ENCODE data around the gene PRKCE. TPM values are rescaled to one million over a fixed set of nuclear protein-coding genes. Genes with fewer than 3 reads are reported as not detected.

The PRKCE gene
- total RNA-seq, 4 donors from 2014 or later, result 5.9 to 21.2 (median 18.5) TPM

- Histone ChIP-seq H3K27ac (peak overlapping the region; percentile 14 to 74 (median 70)), H3K4me1 (peaks cover 7 to 80% (median 28%) of the 10 kb centered on the region in 3 donors)
- WGBS, 2 donors (ENCODE audit: low coverage in 1 of 2), result 57 to 62% methylated on average over 7 of the region's 7 CpGs
These were observed 312.3 kb downstream of the PRKCE start for GRCh38 chr2:45963816-45964215.

GRCh38 chr2:45964223-45964841 lies 312.9 kb downstream of the PRKCE start:
- Histone ChIP-seq H3K36me3 (no peaks in the 10 kb centered on the region), H3K4me1 (peaks cover 7 to 80% (median 28%) of the 10 kb centered on the region in 3 donors), H3K4me3 (no peak overlapping the region), H3K27me3 (no peaks in the 10 kb centered on the region), H3K9me3 (no peaks in the 10 kb centered on the region), H3K27ac (peak overlapping the region; percentile 14 to 74 (median 70))
- peak; percentile 85 for TF ChIP-seq POLR2AphosphoS5 (IDR thresholded peaks at IDR 0.05)
- TF ChIP-seq POLR2A (IDR thresholded peaks at IDR 0.05), result no peak
- WGBS, 2 donors (ENCODE audit: low coverage in 1 of 2), result 36 to 64% methylated on average over 3 to 6 of the region's 6 CpGs
- peak; percentile 73 for ATAC-seq

More at GRCh38 chr2:45963816-45964215, 312.3 kb downstream of the PRKCE start:
- no peaks in the 10 kb centered on the region for H3K36me3 ChIP-seq
- H3K4me3 ChIP-seq, result no peak overlapping the region
- TF ChIP-seq POLR2A (IDR thresholded peaks at IDR 0.05) (no peak), POLR2AphosphoS5 (IDR thresholded peaks at IDR 0.05) (no peak), EP300 (IDR thresholded peaks at IDR 0.05) (no peak)
- TF ChIP-seq, protein P1, sequence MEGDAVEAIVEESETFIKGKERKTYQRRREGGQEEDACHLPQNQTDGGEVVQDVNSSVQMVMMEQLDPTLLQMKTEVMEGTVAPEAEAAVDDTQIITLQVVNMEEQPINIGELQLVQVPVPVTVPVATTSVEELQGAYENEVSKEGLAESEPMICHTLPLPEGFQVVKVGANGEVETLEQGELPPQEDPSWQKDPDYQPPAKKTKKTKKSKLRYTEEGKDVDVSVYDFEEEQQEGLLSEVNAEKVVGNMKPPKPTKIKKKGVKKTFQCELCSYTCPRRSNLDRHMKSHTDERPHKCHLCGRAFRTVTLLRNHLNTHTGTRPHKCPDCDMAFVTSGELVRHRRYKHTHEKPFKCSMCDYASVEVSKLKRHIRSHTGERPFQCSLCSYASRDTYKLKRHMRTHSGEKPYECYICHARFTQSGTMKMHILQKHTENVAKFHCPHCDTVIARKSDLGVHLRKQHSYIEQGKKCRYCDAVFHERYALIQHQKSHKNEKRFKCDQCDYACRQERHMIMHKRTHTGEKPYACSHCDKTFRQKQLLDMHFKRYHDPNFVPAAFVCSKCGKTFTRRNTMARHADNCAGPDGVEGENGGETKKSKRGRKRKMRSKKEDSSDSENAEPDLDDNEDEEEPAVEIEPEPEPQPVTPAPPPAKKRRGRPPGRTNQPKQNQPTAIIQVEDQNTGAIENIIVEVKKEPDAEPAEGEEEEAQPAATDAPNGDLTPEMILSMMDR (IDR thresholded peaks at IDR 0.05), result no peak
- ATAC-seq, result no peak
- no peaks in the 10 kb centered on the region for H3K27me3 ChIP-seq
- no peaks in the 10 kb centered on the region for H3K9me3 ChIP-seq

- WGBS, 2 donors (ENCODE audit: low coverage in 1 of 2), result 21 to 22% methylated on average over 4 of the region's 4 CpGs
- H3K4me3 ChIP-seq, result no peak overlapping the region
- peak overlapping the region in 3 of 4 donors; percentile 67 to 74 (median 72) for H3K27ac ChIP-seq
- TF ChIP-seq, protein P1 (IDR thresholded peaks at IDR 0.05), result no peak
- no peak for TF ChIP-seq EP300 (IDR thresholded peaks at IDR 0.05)
- no peak for TF ChIP-seq POLR2AphosphoS5 (IDR thresholded peaks at IDR 0.05)
- no peak for TF ChIP-seq POLR2A (IDR thresholded peaks at IDR 0.05)
- ATAC-seq, result no peak
- no peaks in the 10 kb centered on the region for H3K9me3 ChIP-seq
- H3K36me3 ChIP-seq, result no peaks in the 10 kb centered on the region
- no peaks in the 10 kb centered on the region for H3K27me3 ChIP-seq
- H3K4me1 ChIP-seq, result peaks cover 7 to 78% (median 28%) of the 10 kb centered on the region in 3 donors
These were observed 313.4 kb downstream of the PRKCE start for GRCh38 chr2:45964906-45965305.

- no peaks in the 10 kb centered on the region for H3K36me3 ChIP-seq
- H3K4me1 ChIP-seq, result peaks cover 7 to 68% (median 27%) of the 10 kb centered on the region in 3 donors
- TF ChIP-seq POLR2AphosphoS5 (IDR thresholded peaks at IDR 0.05), result no peak
- TF ChIP-seq EP300 (IDR thresholded peaks at IDR 0.05), result no peak
- TF ChIP-seq, protein P1 (IDR thresholded peaks at IDR 0.05), result no peak
- no peak for TF ChIP-seq POLR2A (IDR thresholded peaks at IDR 0.05)
- no peak for ATAC-seq
- no peaks in the 10 kb centered on the region for H3K9me3 ChIP-seq
- WGBS, 2 donors (ENCODE audit: low coverage in 1 of 2), result 90 to 91% methylated on average over 5 to 10 of the region's 11 CpGs
- H3K27me3 ChIP-seq, result no peaks in the 10 kb centered on the region
- H3K4me3 ChIP-seq, result no peak overlapping the region
- H3K27ac ChIP-seq, result no peak overlapping the region
These were observed 314.5 kb downstream of the PRKCE start for GRCh38 chr2:45965871-45966498.

GRCh38 chr2:45968946-45969584 lies 317.6 kb downstream of the PRKCE start:
- Histone ChIP-seq H3K4me3 (no peak overlapping the region), H3K27ac (no peak overlapping the region), H3K27me3 (no peaks in the 10 kb centered on the region), H3K4me1 (peaks cover 0 to 38% (median 9%) of the 10 kb centered on the region in 3 donors), H3K36me3 (no peaks in the 10 kb centered on the region), H3K9me3 (no peaks in the 10 kb centered on the region)
- 33 to 75% methylated on average over 1 to 4 of the region's 14 CpGs for WGBS, 2 donors (ENCODE audit: low coverage in 1 of 2)
- TF ChIP-seq POLR2A (IDR thresholded peaks at IDR 0.05) (no peak), POLR2AphosphoS5 (IDR thresholded peaks at IDR 0.05) (peak; percentile 5), EP300 (IDR thresholded peaks at IDR 0.05) (no peak)
- TF ChIP-seq, protein P1 (IDR thresholded peaks at IDR 0.05), result no peak
- no peak for ATAC-seq
